Panc1 (cell line): ENCODE data around the gene TFEB. TPM values are rescaled to one million over a fixed set of nuclear protein-coding genes. Genes with fewer than 3 reads are reported as not detected.

Experiments used
- ATAC-seq: fragments of 200-7000 bp; cut with Tn5 transposase; 2 replicates; pipeline ENCODE4 v1.9.1; 2020; ENCODE audit warnings: mild to moderate bottlenecking, moderate library complexity
- BruUV-seq: library from RNA; stranded (reverse); fragments of 400-500 nt; replicated peaks from 2 replicates; lab custom pipeline; 2021; lab: Mats Ljungman, UMichigan
- CTCF ChIA-PET: fragments of 300-600 bp; sonication (Branson Sonifier 250); formaldehyde crosslinking; loops from one replicate; lab custom pipeline; 2022; ENCODE audit warnings: antibody characterized with exemption; lab: Charles Lee
- POLR2A ChIA-PET: fragments of 300-600 bp; sonication (Branson Sonifier 250); formaldehyde crosslinking; loops from one replicate; lab custom pipeline; 2022; ENCODE audit warnings: antibody characterized with exemption; lab: Charles Lee
- DNase-seq: peaks from one replicate; pipeline ENCODE4 v3.0.0-alpha.2; 2010; ENCODE audit warnings: low read depth, low spot score
- H3K27ac ChIP-seq: 2 replicates; pipeline ENCODE4 v1.5.1; 2011; ENCODE audit warnings: mild to moderate bottlenecking, low read length, inconsistent platforms
- H3K27me3 ChIP-seq: fragments of 200-500 bp; sonication (Bioruptor generic); 2 replicates; pipeline ENCODE4 v1.6.0; 2014; ENCODE audit warnings: low read length, inconsistent platforms; ENCODE audit not compliant: control insufficient read depth, insufficient read depth
- H3K36me3 ChIP-seq: fragments of 200-500 bp; sonication (Bioruptor generic); 2 replicates; pipeline ENCODE4 v1.5.1; 2014; ENCODE audit warnings: inconsistent platforms, mild to moderate bottlenecking, low read length, moderate library complexity; ENCODE audit not compliant: control insufficient read depth, insufficient read depth
- H3K4me1 ChIP-seq: 2 replicates; pipeline ENCODE4 v1.5.1; 2011; ENCODE audit warnings: inconsistent platforms, mild to moderate bottlenecking, low read length, moderate library complexity; ENCODE audit not compliant: control insufficient read depth, insufficient read depth
- H3K4me3 ChIP-seq, 2 experiments: 2 replicates each; pipeline ENCODE4 v1.5.1; 2011 to 2012; ENCODE audit warnings: low read depth in 2 of 2, low read length in 2 of 2, mild to moderate bottlenecking in 2 of 2, inconsistent platforms in 1 of 2, moderate library complexity in 1 of 2
- H3K9me3 ChIP-seq: fragments of 200-500 bp; sonication (Bioruptor generic); 2 replicates; pipeline ENCODE4 v1.5.1; 2014; ENCODE audit warnings: low read depth, mild to moderate bottlenecking, inconsistent platforms, low read length, moderate library complexity; ENCODE audit not compliant: control insufficient read depth, insufficient read depth
- POLR2AphosphoS5 ChIP-seq: IDR thresholded peaks from 2 replicates; pipeline ENCODE4 v1.6.1; 2012; ENCODE audit warnings: mild to moderate bottlenecking, low read depth, low read length, moderate library complexity
- REST ChIP-seq, 2 experiments: IDR thresholded peaks; 2 replicates each; pipeline ENCODE4 v1.6.1; 2011 to 2012; ENCODE audit warnings: low read depth in 2 of 2, control low read depth in 1 of 2, low read length in 1 of 2, mild to moderate bottlenecking in 1 of 2, moderate library complexity in 1 of 2; ENCODE audit not compliant: insufficient read depth in 1 of 2
- SIN3A ChIP-seq: IDR thresholded peaks from 2 replicates; pipeline ENCODE4 v1.6.1; 2012; ENCODE audit warnings: low read depth, mild to moderate bottlenecking, low read length, moderate library complexity, borderline replicate concordance; ENCODE audit not compliant: insufficient read depth
- TCF7L2 ChIP-seq: IDR thresholded peaks from 2 replicates; pipeline ENCODE4 v1.6.1; 2011; ENCODE audit warnings: mild to moderate bottlenecking, low read depth, low read length, inconsistent platforms
- in situ Hi-C: cut with HindIII; loops from 2 replicates; pipeline ENCODE4 v1.10.0; 2016; ENCODE audit warnings: low sequenced_read_pairs, low pct_unique_long_range_greater_than_20kb
- intact Hi-C: fragments of 100-400 bp; cut with micrococcal nuclease; formaldehyde crosslinking; loops from one replicate; pipeline ENCODE4 v1.10.0; 2022; ENCODE audit not compliant: unreplicated experiment
- total RNA-seq: library from RNA; stranded (reverse); gene quantifications from one replicate; pipeline ENCODE4 v1.2.1, GENCODE V29; 2021; ENCODE audit not compliant: unreplicated experiment
- TF ChIP-seq, protein P1 (sequence below): fragments of 450-650 bp; IDR thresholded peaks from 2 replicates; pipeline ENCODE4 v1.5.1; 2017; ENCODE audit warnings: mild to moderate bottlenecking

TFEB gene
- total RNA-seq, 1 experiment from 2014 or later, result 13.3 TPM

DNA sequence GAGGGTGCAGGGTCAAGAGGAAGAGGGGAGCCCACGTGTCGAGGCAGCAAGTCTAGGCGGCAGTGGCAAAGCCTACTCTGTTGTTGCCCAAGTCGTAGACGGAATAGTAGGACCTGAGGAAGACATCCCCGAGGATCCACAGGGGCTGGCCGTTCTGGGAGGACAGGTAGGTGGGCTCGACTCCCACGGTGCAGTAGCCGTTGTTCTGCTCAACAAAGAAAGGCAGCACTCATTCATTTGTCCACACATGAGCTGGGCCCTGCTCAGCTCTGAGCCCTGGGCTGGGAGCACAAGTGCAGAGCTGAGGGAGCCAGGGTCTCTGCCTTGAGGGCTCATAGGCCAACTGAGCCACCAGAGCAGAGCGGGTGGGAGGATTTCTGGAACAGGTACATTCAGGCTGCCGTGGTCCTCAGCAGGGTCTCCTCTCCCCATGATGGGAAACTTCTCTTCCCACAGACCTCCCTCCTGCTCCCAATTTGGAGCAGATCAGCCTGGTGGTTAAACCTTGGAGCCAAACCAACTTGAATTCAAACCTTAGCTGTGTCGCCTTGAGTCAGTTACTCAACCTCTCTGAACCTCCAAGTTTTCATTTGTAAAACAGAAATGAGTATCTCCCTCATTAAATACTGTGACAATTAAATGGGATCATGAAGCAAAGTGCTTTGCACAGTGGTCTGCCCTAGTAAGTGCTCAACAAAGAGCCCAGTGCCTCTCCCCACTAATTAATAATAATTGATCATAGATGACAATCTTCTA lies 1.6 kb upstream of the TFEB start:
- ChIA-PET CTCF (interaction anchor here (0.7 kb wide), 1 partner anchor 21 kb away, joined by 11 read pairs; no protein-coding TSS in a partner anchor), POLR2A (interaction anchor here (0.6 kb wide), 1 partner anchor 52 kb away, joined by 12 read pairs; no protein-coding TSS in a partner anchor)
- Histone ChIP-seq H3K9me3 (no peaks in the 10 kb centered on the region), H3K4me1 (peaks cover 17% of the 10 kb centered on the region), H3K36me3 (no peaks in the 10 kb centered on the region; the same call in 1 of the 2 replicates), H3K27me3 (no peaks in the 10 kb centered on the region), H3K27ac (no peak overlapping the region), H3K4me3 (no peak overlapping the region)
- ATAC-seq, result no peak
- intact Hi-C loops, result loop anchor here (10.0 kb wide), 1 partner anchor 48 kb away; the partner anchor contains the start of genes PRICKLE4 and TOMM6
- DNase-seq, result no peak
- in situ Hi-C loops, result no loop called here
- BruUV-seq, result no TSS peak
- TF ChIP-seq, protein P1, sequence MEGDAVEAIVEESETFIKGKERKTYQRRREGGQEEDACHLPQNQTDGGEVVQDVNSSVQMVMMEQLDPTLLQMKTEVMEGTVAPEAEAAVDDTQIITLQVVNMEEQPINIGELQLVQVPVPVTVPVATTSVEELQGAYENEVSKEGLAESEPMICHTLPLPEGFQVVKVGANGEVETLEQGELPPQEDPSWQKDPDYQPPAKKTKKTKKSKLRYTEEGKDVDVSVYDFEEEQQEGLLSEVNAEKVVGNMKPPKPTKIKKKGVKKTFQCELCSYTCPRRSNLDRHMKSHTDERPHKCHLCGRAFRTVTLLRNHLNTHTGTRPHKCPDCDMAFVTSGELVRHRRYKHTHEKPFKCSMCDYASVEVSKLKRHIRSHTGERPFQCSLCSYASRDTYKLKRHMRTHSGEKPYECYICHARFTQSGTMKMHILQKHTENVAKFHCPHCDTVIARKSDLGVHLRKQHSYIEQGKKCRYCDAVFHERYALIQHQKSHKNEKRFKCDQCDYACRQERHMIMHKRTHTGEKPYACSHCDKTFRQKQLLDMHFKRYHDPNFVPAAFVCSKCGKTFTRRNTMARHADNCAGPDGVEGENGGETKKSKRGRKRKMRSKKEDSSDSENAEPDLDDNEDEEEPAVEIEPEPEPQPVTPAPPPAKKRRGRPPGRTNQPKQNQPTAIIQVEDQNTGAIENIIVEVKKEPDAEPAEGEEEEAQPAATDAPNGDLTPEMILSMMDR, result no peak
- TF ChIP-seq TCF7L2, result no peak
- TF ChIP-seq POLR2AphosphoS5, result no peak
- no peak for TF ChIP-seq REST (IDR thresholded peaks at IDR 0.05; ENCODE audit: insufficient read depth in 1 of 2, low read depth in 2 of 2, low read length in 1 of 2)
- TF ChIP-seq SIN3A, result no peak

DNA sequence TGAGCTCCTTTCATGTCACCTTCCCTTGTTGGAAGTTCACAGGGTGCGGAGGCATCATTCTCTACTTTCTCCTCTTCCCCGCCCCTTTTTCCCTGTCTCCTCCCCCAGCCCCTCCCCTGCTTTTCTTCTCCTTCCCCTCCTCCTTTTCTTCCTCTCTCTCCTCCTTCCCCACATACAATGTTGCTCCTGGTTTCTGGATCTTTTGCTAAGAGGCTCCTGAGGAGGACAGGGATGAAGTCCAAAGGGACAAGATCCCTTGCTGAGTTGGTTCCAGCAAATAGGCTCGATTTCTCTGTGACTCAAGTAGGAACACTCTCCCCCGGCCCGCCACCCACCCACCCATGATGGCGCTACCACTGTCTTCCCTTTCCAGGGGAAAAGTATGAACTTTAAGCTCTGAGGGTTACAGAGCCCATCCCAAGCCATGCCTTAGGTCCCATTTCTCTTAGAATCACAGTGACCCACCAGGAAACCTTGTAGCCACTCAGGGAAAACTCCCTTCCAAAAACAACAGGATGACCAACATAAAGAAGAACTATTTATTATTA lies 852 bp upstream of the TFEB start:
- Histone ChIP-seq H3K9me3 (no peaks in the 10 kb centered on the region), H3K4me3 (peak overlapping the region in 1 of 2 experiments; percentile 50; a peak in 1 of 4 replicates), H3K4me1 (peaks cover 14% of the 10 kb centered on the region), H3K27me3 (no peaks in the 10 kb centered on the region), H3K27ac (no peak overlapping the region), H3K36me3 (no peaks in the 10 kb centered on the region; the same call in 1 of the 2 replicates)
- in situ Hi-C loops (no loop called here), intact Hi-C loops (loop anchor here (10.0 kb wide), 1 partner anchor 49 kb away; the partner anchor contains the start of genes PRICKLE4 and TOMM6)
- ATAC-seq, result no peak
- ChIA-PET POLR2A (interaction anchor here (0.6 kb wide), 1 partner anchor 51 kb away, joined by 12 read pairs; no protein-coding TSS in a partner anchor), CTCF (interaction anchor here (0.7 kb wide), 1 partner anchor 21 kb away, joined by 11 read pairs; no protein-coding TSS in a partner anchor)
- TF ChIP-seq REST (IDR thresholded peaks at IDR 0.05; ENCODE audit: insufficient read depth in 1 of 2, low read depth in 2 of 2, low read length in 1 of 2), result no peak
- no TSS peak for BruUV-seq
- no peak for DNase-seq
